H1 (cell line): ENCODE data around the gene NEO1.

Experiments
- ATF2 ChIP-seq: IDR thresholded peaks from 2 replicates; pipeline ENCODE4 v1.6.1; 2012; ENCODE audit warnings: low read length, inconsistent platforms
- CTCF ChIP-seq, 3 experiments: IDR thresholded peaks; 1 replicate in 2 of 3; 2 replicates in 1 of 3; pipeline versions ENCODE4 v1.5.1 to v1.6.1; 2011; ENCODE audit warnings: low read length in 3 of 3, mild to moderate bottlenecking in 3 of 3, inconsistent platforms in 2 of 3, low read depth in 1 of 3, moderate library complexity in 1 of 3; ENCODE audit not compliant: insufficient read depth in 1 of 3; ENCODE audit errors: control extremely low read depth in 1 of 3
- EZH2 ChIP-seq: fragments of 200-600 bp; sonication (generic); IDR thresholded peaks from 2 replicates; pipeline ENCODE4 v1.7.1; 2012; ENCODE audit warnings: low read depth, mild to moderate bottlenecking, moderate library complexity, low read length, inconsistent platforms; ENCODE audit not compliant: severe bottlenecking
- JUN ChIP-seq: IDR thresholded peaks from 2 replicates; pipeline ENCODE4 v1.6.1; 2011; ENCODE audit warnings: low read depth, mild to moderate bottlenecking, improper control_type of control experiment, low read length
- KDM1A ChIP-seq: fragments of 200-600, 300-600 bp; sonication (generic); IDR thresholded peaks from 2 replicates; pipeline ENCODE4 v1.7.1; 2016; ENCODE audit warnings: mild to moderate bottlenecking, low read length, borderline replicate concordance
- MAFK ChIP-seq: IDR thresholded peaks from 2 replicates; pipeline ENCODE4 v1.6.1; 2012; ENCODE audit warnings: low read depth, mild to moderate bottlenecking, improper control_type of control experiment, low read length
- POLR2A ChIP-seq, 2 experiments: IDR thresholded peaks; 1 replicate in 1 of 2; 2 replicates in 1 of 2; pipeline ENCODE4 v1.6.1; 2011; ENCODE audit warnings: low read depth in 2 of 2, low read length in 2 of 2, mild to moderate bottlenecking in 2 of 2; ENCODE audit errors: control extremely low read depth in 1 of 2
- POLR2AphosphoS5 ChIP-seq: IDR thresholded peaks from 2 replicates; pipeline ENCODE4 v1.6.1; 2011; ENCODE audit warnings: low read depth, low read length
- RAD21 ChIP-seq, 2 experiments: IDR thresholded peaks in 1 of 2; conservative IDR thresholded peaks in 1 of 2; 2 replicates each; pipeline ENCODE4 v1.6.1; 2011; ENCODE audit warnings: low read depth in 2 of 2, low read length in 2 of 2, improper control_type of control experiment in 1 of 2, inconsistent platforms in 1 of 2, mild to moderate bottlenecking in 1 of 2, moderate library complexity in 1 of 2
- SIN3A ChIP-seq, 2 experiments: IDR thresholded peaks in 1 of 2; conservative IDR thresholded peaks in 1 of 2; 2 replicates each; pipeline ENCODE4 v1.6.1; 2011 to 2012; ENCODE audit warnings: low read length in 2 of 2, improper control_type of control experiment in 1 of 2, low read depth in 1 of 2, mild to moderate bottlenecking in 1 of 2
- SIX5 ChIP-seq: IDR thresholded peaks from 2 replicates; pipeline ENCODE4 v1.6.1; 2011; ENCODE audit warnings: mild to moderate bottlenecking, low read depth, low read length
- TBP ChIP-seq: IDR thresholded peaks from 2 replicates; pipeline ENCODE4 v1.6.1; 2011; ENCODE audit warnings: low read depth, low read length, improper control_type of control experiment
- TEAD4 ChIP-seq: IDR thresholded peaks from 2 replicates; pipeline ENCODE4 v1.6.1; 2012; ENCODE audit warnings: low read depth, low read length, inconsistent platforms, mixed read lengths
- YY1 ChIP-seq: IDR thresholded peaks from 2 replicates; pipeline ENCODE4 v1.6.1; 2011; ENCODE audit warnings: low read depth, mild to moderate bottlenecking, low read length

- no peak for TF ChIP-seq YY1
- no peak for TF ChIP-seq POLR2A (IDR thresholded peaks at IDR 0.05; ENCODE audit: control extremely low read depth in 1 of 2, low read depth in 2 of 2, low read length in 2 of 2)
- TF ChIP-seq CTCF (IDR thresholded peaks at IDR 0.05; ENCODE audit: control extremely low read depth in 1 of 3, insufficient read depth in 1 of 3, low read depth in 1 of 3, low read length in 3 of 3) = no peak
- TF ChIP-seq EZH2 = no peak
- TF ChIP-seq JUN = no peak
- no peak for TF ChIP-seq TBP
- TF ChIP-seq POLR2AphosphoS5 = no peak
- no peak for TF ChIP-seq TEAD4
- no peak for TF ChIP-seq ATF2
- TF ChIP-seq SIN3A (conservative IDR thresholded peaks at IDR 0.05 in 1 of 2, IDR thresholded peaks at IDR 0.05 in 1 of 2; ENCODE audit: low read depth in 1 of 2, low read length in 2 of 2) = no peak
- no peak for TF ChIP-seq SIX5
- no peak for TF ChIP-seq MAFK
- TF ChIP-seq RAD21 (IDR thresholded peaks at IDR 0.05 in 1 of 2, conservative IDR thresholded peaks at IDR 0.05 in 1 of 2; ENCODE audit: low read depth in 2 of 2, low read length in 2 of 2) = peak in 1 of 2 experiments; percentile 13; a peak in 1 of 4 replicates
- no peak for TF ChIP-seq KDM1A
Measured at GRCh38 chr15:73353734-73354133, 301.5 kb downstream of the NEO1 start.
